Measurements from ENCODE around the gene TCF4. TPM values are rescaled to one million over a fixed set of nuclear protein-coding genes. Genes with fewer than 3 reads are reported as not detected.
A peak's percentile ranks its signal among the peaks of the same experiment; 100 is the strongest.

Gene TCF4
- total RNA-seq, 1 donor from 2014 or later = 86.7 TPM

DNA sequence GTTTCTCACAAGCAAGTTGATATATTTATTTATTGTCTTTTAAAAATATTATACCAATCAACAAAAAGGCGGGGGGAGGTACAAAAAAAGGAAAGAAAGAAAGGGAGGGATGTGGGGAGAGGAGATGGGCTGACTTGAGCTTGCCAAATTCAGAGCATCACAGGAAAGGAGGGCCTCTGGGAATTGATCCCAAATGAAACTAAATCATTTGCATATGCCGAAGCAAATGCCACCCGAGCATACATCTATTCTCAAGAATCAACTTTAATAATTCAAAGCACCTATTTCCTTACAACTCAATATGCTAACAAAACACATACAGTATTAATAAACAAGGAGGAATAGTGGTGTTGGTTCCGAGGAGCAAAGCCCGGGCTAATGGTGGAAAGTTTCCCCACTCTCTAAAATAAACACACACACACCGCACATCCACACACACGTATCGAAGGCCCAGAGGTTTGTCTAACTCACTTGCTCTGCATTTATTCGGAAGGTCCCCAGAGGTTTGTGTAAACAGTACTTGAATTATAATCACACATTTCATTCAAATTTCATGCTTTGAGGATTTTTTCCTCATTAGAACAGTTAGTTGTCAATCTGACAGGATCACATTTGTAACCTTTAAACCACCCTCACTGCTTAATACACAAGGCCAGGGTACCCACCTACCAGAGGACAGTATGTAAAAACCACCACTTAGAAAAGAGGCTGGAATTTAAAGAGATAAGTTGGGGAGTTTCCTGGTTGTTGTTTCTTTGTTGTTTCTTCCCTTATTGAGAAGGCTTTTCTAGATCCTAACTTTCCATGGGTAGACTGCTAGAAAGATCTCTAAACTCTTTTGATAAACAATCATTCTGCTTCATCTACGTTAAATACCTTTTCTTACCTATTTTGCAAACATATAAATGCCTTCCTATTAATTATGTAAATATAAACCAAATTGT is 264.7 kb downstream of the TCF4 start:
- DNase-seq (ENCODE audit: low spot score) = no peak

DNA sequence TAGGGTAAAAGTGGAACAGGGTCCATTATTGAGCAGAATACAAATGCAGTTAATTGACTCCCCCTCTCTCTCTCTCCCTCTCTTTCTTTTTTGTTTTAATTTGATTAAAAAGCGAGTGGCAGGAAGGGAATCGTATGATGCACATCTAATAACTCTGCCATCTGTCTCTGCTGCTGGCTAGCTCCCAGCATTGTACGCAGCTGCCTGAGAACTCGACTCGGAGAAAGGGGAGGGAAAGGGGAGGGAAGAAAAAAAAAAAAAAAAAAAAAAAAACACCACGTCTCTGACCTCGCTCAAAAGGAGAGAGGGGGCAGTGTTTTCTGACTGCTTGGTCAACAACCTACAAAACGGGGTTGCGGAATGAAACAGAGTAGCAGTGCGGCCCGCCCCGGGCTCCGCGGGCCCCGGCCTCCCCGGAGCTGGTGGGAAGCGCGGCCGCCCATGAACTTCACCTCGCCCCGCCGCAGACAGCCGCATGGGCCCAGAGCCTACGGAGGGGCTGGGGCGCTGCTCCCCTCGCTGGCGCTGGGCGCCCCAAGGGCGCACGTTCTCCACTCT is 265.7 kb downstream of the TCF4 start:
- peak; percentile 82 for DNase-seq (ENCODE audit: low spot score)

DNA sequence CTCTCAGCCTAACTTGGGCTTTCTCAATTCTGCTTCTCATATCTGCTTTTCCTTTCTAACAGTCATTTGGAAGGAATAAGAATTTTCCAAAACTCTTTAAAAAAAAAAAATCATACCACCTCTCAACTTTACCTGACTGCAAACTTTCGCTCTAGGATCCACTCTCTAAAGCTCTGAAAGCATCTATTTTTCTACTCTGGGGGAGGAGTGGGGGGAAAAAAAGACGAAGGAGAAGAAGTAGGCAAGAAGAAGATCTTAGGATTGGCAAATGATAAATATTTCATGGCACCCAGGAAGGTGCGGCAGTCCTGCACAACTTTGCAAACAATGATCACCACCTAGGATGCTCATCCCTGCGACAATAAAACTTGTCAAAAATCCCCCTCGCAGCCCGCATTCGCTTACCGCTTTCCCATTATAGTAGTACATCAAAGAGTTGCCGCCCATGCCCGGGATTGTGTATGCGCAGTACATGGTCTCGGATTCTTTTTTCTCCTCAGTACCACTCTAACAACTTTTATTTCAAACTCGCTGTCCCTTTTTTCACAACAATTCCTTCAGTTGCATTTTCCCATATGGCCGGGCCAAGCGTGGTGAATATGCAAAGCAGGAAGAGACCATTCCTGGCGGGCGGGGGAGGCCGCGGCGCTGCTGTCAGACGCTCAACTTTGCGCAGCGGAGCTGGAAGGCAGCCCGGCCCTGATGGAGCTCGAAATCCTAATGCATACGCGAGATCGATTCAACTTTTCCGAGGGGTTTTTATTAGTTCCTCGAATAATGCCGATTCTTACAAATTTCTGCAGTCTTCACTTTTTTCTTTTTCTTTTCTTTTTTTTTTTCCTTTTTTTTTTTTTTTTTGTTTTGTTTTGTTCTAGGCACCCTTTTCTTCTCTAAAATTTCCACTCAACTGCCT is 266.5 kb downstream of the TCF4 start:
- peak; percentile 85 for DNase-seq (ENCODE audit: low spot score)

DNA sequence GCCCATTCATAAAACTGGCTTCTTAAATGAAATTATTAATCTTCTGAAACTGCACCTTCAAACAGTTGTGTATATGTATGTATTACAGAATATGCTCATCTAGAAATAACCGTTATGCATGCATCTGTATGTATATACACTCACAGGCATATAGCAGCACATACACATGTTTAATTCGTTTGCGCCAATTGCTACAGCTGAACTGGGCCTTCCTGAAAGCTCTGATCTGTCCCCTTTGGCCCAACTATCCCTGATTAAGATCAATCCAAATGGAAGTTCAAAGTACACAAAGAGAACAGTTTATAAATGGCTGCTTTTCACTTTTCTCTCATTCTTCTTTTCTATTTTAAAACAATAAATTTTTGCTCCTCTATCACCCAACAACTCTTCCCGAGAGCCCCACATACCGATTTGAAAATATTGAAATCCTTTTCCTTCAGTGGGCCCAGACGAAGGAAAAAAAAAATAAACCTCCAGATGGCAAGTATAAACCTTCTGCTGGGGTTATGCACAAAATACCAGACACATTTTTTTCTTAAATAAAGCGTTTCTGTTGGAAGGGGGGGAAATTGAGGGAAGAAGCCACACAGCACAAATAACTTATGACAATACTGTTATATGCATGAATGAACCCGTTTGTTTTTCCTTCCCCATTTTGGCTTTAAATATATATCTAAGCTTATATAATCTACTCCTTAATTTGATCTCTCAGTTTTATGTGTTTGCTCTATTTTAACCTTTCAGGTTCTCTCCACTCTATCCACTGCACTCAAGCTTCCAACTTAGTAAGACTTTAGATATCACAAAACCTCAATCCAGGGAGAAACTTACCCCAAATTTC is 267.3 kb downstream of the TCF4 start:
- no peak for DNase-seq (ENCODE audit: low spot score)

DNA sequence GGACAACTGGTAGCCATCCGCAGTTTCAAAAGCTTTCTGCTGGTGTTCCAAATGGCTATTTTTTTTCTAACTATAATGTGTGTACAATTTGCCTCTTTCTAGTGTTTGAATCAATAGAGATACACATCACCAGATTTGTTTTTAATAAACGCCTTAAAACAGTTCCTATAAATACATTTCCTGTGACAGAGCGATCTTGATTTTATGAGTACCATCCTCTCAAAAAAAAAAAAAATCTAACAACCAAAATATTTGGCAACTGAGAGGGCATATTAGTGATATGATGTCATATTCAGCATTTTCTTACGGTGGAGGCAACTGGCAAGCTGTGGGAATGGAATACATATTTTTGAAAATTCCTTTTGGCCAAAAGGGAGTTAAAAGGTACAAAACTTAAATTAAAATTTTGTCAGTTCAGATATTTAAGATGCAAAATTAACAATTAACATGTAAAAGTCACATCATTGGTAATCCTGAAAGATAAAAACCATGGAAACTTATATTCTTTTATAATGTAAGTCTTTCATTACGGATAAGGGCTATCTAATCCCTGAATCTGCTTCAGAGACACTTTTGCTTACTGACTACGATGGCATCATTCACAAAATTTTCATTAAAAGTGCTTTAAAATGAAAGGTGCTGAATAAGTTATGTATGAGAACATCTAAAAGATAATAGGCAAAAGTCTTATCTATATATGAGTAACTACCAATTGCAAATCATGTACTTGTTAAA is 268.4 kb downstream of the TCF4 start:
- no peak for DNase-seq (ENCODE audit: low spot score)

DNA sequence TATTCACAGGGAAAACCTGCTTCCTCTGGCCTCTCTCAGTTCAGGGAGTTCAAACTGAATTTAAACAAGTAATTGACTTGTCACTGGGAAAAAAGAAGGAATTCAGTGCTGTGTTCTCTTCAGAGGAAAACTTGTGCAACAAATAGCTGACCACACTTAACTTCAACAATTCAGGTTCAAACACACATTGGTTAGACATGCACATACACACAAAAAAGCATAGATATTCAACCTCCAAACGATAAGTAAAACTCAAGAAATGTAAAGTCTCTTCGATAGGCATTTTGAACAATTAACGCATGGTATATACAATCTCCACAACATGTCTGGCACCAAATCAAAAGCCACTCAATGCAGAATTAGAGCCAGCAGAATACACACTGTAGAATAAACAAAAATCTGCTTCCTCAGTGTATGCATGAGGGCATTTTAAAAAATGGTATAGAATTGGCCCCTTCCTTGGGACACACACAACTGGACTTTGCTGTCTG is 269.0 kb downstream of the TCF4 start:
- no peak for DNase-seq (ENCODE audit: low spot score)

DNA sequence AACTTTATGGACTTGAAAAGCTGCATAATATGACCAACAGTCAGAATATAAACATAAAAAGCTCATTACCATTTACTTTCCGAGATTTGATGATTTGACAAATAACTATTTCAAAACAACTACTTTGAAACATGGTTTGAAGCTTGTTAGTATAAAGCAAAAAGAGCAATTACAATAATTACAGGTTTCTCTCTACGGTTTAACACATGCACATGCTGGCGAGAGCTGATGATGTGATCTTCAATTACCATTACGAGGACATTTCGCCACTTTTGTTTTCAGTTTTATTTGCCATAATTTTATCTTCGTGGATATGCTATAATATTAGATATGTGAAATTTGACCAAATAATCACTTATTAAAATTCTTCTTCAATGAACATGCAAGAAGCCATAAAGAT is 270.1 kb downstream of the TCF4 start:
- DNase-seq (ENCODE audit: low spot score) = no peak

DNA sequence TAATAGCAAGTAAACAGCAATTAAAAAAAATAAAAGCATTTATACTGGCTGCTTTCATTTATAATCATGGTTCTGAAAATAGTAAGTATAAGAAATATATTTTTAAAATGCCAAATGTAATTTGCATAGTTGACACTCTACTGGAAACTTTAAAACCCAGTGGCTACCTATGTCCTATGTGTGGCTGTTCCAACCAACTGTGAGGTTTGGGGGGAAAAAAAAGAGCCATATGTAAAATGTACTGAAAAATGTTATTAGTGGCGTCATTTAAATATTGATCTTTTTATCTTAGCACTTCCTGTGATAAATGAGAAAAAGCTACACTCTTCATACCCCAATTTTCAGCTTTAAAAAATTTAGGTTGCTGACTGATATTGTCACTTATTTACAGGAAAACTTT is 270.7 kb downstream of the TCF4 start:
- no peak for DNase-seq (ENCODE audit: low spot score)

DNA sequence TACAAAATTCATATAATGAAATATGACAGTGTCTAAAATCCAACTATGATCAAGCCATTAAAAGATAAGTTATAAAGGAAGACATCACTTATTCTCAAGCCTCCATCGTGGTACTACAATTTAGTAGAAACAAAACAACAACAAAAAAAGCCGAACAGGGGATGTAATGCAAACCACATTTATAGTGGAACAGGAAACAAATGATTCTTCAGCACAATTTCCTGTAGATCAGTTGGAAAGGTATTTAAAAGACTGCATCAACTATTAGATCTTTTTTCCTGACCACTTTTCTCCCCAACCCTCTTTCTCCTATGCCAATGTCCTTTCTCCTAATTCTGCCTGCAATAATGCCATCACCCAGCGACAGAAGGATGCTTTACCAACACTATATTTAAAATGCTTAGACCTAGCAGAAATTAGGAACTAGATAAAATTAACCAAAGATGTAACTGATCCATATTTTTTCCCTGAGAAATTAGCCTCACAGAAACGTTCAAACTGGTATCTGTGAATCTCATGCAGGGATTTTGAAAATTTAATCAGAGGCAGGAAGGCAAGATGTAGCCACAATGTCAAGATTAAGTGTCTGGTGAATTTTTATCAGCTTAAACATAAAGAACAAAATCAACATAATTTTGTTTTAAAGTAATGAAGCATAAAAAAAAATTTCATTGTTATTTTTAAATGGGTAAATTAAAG is 271.4 kb downstream of the TCF4 start:
- DNase-seq (ENCODE audit: low spot score) = no peak

DNA sequence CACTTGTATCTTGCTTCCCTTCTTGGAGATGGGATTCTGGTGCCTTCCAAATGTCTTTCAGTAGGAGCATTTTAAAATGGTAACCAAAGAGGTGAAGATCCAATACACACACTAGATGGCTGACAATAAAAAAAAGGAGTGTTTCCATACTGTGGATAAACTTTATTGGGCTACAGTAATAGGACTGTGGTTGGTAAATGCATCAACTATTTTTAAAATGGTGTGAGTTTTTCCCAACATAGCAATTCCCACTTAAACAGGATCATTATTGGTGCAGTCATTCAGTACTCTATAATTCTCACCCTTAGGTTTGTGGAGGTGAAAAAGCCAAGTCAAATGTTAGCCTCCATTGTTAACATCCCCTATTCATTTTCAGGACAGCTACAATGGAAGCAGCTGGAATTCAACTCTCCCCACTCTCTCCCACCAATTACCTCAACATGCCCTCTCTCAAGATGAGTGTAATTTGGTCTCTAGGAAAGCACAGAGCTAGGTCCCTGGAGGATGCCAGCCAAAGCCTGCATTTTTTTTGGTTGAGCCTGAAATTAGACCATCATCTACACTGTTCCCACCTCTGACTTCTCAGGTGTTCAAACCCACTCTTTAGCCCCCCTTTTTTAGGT is 273.3 kb downstream of the TCF4 start:
- DNase-seq (ENCODE audit: low spot score) = no peak

DNA sequence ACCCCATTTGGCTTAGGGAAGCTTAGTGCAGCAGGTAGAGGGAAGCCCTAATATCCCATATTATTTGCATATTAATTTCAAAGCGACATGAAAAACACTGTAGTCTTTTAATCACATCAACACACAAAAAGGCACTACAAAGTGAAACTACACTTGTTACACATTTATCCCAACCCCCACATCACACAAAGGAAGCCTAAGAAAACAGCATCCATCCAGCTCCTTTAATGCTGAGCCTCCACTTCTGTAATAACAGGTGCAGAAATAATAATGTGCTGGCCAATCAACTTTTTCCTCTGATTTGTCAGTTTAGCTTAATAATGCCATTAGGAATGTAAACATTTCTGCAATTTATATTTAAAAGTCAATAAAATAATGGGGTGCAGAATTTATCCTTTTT is 274.0 kb downstream of the TCF4 start:
- DNase-seq (ENCODE audit: low spot score) = no peak

DNA sequence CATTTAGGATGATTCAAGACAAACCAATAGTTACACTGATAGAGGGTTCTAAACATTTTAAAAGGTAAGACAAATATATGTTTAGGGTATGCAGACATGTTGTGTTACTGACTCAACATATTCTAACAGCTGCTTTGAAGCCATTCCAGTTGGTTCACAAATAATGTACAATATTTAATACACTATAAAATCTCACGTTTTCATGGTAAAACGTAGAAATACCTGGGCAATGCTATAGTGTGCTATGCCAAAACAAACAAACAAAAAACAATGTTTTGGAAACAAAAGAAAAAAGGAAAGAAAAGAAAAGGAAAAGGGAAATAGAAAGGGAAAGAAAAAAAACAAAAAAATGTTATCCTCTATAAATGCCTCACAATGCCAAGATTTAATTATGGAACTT is 277.1 kb downstream of the TCF4 start:
- DNase-seq (ENCODE audit: low spot score) = no peak

DNA sequence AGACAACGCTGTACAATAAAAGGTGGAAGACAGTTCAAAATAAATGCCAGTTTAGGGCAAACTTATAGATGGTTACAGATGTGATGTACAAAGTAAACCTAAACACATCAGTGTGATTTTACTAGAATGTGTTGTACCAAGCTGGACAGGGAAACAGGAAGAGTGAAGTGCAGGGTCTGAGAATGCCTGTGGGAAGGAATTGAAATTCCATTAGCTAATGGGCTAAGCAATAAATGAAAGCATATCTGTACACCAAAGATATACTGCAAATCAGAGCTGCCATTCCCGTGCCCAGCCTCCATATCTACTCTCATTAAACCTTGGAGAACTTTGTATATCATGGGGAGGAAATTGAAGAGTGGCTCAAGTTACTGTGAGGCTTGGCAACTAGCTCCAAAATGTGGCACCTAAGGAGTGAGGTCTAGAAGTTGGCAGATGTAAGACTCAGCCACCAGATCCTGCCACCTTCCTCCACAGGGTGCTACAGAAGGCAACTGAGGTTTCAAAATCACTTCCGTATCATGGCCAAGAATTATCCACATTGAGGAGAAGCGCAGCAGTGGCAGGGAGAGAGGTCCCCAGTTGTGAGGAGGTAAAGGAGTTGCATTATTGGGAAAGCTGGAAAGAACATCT is 277.8 kb downstream of the TCF4 start:
- DNase-seq (ENCODE audit: low spot score) = no peak

DNA sequence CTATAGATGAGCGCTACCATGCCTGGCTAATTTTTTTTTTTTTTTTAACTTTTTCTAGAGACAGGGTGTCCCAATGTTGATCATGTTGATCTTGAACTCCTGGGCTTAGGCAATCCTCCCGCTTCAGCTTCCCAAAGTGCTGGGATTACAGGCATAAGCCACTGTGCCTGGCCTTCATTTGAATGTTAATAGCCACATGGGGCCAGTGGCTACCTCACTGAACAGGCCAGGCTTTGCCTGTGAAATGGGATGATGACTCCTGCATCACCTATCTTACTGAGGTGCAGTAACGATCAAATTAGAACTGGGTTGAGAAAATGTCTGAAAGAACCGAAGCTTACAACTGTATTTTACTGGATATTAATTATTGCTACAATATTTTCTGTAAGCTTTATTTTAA is 278.7 kb downstream of the TCF4 start:
- no peak for DNase-seq (ENCODE audit: low spot score)

DNA sequence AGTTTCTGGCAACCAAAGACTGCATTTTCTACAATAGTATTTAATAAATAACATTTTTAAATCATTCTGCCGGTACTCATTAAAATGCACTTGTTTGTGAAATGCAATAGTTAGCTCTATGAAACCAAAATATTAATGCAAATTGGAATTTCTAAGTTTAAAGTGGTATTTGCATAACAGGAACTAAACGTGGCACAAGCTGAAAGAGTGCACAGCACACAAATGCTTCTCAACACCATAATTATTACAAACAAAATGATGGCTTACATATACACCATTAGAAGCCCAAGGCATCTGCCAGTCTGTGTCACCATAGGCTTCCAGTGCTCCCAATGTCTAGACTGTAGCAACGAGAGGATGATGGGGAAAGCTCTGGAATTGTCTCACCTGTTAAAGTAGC is 280.5 kb downstream of the TCF4 start:
- no peak for DNase-seq (ENCODE audit: low spot score)

DNA sequence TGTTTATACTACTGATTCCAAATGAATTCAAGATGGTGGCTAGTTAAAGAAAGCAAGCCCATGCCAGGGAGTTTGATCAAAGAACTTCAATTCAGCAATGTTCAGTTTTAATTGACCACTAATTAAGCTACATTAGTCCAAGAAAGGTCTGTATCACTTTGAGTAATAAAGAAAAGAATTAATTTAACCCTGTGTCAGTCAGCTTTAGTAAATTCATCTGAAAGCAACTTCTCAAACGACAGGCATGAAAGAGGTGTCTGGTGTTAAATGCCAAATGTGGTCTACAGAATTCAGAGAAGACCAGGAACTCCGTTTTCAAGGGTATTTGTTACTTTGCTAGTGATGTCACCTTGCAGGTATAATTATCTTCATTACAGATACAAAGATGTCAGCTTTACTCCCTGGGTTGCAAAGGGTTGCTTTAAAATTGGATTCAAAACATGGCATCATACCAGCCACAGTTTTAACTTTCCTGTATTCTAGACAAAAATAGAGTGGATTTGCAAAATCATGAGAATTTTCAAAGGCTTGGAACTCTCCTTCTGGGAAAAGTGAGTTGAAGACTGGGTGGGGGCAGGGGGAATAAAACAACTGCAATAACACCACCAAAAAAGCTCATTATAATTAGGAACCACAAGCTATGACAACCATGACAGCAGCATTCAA is 281.5 kb downstream of the TCF4 start:
- no peak for DNase-seq (ENCODE audit: low spot score)

DNA sequence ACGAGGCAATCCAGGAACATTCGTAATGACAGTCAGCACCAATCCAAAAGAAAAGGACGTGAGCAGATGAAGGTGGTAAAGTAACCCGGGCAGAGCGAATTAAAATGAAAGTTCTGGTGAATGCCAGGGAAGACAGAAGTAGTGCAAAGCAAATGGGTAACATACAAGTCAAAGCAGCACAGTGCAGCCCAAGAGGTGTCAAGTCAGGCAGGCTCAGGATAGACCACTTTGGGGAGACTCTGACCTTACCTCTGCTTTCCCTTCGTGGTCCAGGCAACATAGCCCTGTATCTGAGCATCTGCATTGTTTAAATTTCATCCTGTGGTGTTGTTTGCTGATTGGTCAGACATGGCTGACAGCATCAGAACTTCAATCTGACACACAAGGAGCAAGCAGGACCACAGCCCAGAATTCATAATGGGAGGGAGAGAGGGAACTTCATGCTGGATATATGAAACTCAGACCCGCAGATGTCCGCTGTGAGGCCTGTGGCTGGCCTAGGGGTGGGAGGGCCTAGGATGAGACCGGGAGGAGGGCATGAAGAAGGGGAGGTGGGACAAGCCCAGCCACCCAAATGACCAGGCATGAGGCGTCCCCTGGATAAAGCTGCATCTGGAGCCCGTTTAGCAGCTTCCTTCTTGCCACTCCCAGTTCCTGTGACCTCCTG is 285.7 kb downstream of the TCF4 start:
- no peak for DNase-seq (ENCODE audit: low spot score)

DNA sequence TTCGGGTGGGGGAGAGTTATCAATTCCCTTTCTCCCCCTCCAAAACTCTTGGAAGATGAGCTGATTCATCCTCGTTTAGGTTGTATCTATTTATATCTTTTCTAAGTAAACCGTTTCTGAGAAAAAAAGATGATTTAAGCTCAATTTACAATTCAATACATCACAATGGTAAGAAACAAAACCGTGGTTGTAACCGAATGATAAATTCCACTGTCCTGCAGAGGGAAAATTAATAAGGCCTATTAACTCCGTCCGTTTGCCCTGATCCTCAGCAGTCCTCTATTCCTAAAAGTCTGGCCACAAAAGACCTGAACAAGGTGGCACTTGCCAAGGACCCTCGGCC is 286.2 kb downstream of the TCF4 start:
- no peak for DNase-seq (ENCODE audit: low spot score)

All from ureter (tissue), 1 donor.